ENCODE results near the gene HPN.

HPN gene

GRCh38 chr19:35015270-35015953, 26.1 kb upstream of the HPN start:
- no peak overlapping the region; the same call in 1 of the 2 replicates for H3K27ac ChIP-seq
- POLR2A ChIA-PET (ENCODE audit: low non-redundant PET): no interaction called here
- TF ChIP-seq CTCF (conservative IDR thresholded peaks at IDR 0.05; ENCODE audit: low read depth): no peak
- CTCF ChIA-PET: no interaction called here
- no peak for DNase-seq (ENCODE audit: low spot score)

GRCh38 chr19:35015954-35016351, 25.6 kb upstream of the HPN start:
- CTCF ChIA-PET: no interaction called here
- DNase-seq (ENCODE audit: low spot score): no peak
- POLR2A ChIA-PET (ENCODE audit: low non-redundant PET): no interaction called here
- no peak for TF ChIP-seq CTCF (conservative IDR thresholded peaks at IDR 0.05; ENCODE audit: low read depth)
- no peak overlapping the region for H3K27ac ChIP-seq

GRCh38 chr19:35017507-35017906, 24.0 kb upstream of the HPN start:
- no peak overlapping the region for H3K27ac ChIP-seq

DNA sequence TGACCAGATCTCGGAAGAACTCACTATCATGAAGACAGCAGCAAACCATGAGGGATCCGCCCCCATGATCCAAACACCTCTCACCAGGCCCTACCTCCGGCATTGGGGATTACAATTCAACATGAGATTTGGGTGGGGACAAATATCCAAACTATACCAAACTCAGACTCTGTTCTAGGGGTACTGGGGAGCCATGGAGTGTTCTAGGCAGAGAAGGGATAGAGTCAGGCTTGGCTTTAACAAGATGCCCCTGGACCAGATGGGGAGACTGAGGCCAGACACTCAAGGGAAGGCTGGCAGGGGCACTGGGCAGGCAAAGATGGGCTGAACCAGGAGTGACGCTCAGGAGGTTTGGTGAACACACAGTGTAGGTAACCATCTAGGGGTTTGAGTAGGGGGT, 23.1 kb upstream of the HPN start:
- no peak for TF ChIP-seq CTCF (conservative IDR thresholded peaks at IDR 0.05; ENCODE audit: low read depth)
- POLR2A ChIA-PET (ENCODE audit: low non-redundant PET): no interaction called here
- CTCF ChIA-PET: interaction anchor here (0.7 kb wide), 2 partner anchors 50 to 254 kb away, joined by 3 to 4 read pairs; no protein-coding TSS in a partner anchor
- no peak for DNase-seq (ENCODE audit: low spot score)
- H3K27ac ChIP-seq: no peak overlapping the region

More at GRCh38 chr19:35017507-35017906, 24.0 kb upstream of the HPN start:
- no peak for TF ChIP-seq CTCF (conservative IDR thresholded peaks at IDR 0.05; ENCODE audit: low read depth)
- DNase-seq (ENCODE audit: low spot score): no peak
- POLR2A ChIA-PET (ENCODE audit: low non-redundant PET): no interaction called here
- CTCF ChIA-PET: no interaction called here

DNA sequence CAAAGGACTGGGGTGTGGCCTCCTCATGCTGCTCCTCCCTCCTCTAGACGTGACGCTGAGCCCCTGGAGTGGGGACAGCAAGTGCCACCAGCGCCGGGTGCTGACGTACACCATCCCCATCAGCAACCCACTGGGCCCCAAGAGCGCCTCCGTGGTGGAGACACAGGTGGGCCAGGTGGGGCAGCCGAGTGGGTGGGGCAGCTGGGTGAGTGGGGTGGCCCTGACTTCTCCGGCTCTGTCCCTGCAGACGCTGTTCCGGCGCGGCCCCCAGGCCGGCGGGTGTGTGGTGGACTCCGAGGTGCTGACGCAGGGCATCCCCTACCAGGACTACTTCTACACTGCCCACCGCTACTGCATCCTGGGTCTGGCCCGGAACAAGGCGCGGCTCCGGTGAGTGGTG, 22.4 kb upstream of the HPN start:
- DNase-seq (ENCODE audit: low spot score): no peak
- POLR2A ChIA-PET (ENCODE audit: low non-redundant PET): no interaction called here
- CTCF ChIA-PET: interaction anchor here (0.6 to 0.7 kb wide), 2 partner anchors 88 to 254 kb away, joined by 4 read pairs; no protein-coding TSS in a partner anchor
- no peak overlapping the region for H3K27ac ChIP-seq
- no peak for TF ChIP-seq CTCF (conservative IDR thresholded peaks at IDR 0.05; ENCODE audit: low read depth)

GRCh38 chr19:35021016-35021415, 20.5 kb upstream of the HPN start:
- POLR2A ChIA-PET (ENCODE audit: low non-redundant PET): no interaction called here
- TF ChIP-seq CTCF (conservative IDR thresholded peaks at IDR 0.05; ENCODE audit: low read depth): no peak
- CTCF ChIA-PET: no interaction called here
- no peak overlapping the region for H3K27ac ChIP-seq
- no peak for DNase-seq (ENCODE audit: low spot score)
